SK-N-SH (cell line): ENCODE measurements around the gene DNAL4. TPM values are rescaled to one million over a fixed set of nuclear protein-coding genes. Genes with fewer than 3 reads are reported as not detected.

Experiments
- CTCF ChIA-PET: fragments of 300-600, 350-600 bp; formaldehyde crosslinking; extraction: SDS; loops from one replicate; lab custom pipeline; 2021; lab: Yijun Ruan, JAX
- POLR2A ChIA-PET: fragments of 350-600 bp; sonication (Branson Sonifier 250); formaldehyde crosslinking; extraction: SDS; loops from one replicate; lab custom pipeline; 2020; ENCODE audit warnings: antibody characterized with exemption, inconsistent platforms; lab: Yijun Ruan, JAX
- DNase-seq: peaks from one replicate; pipeline ENCODE4 v3.0.0; 2012
- H2AFZ ChIP-seq: fragments of 200-600 bp; sonication (generic); 2 replicates; pipeline ENCODE4 v1.8.1; 2016; ENCODE audit warnings: antibody characterized with exemption, mild to moderate bottlenecking, low read depth
- H3F3A ChIP-seq: fragments of 200-600 bp; sonication (generic); replicated peaks from 2 replicates; pipeline ENCODE3; 2016; ENCODE audit warnings: antibody characterized with exemption, mild to moderate bottlenecking; ENCODE audit not compliant: insufficient read depth
- H3K27ac ChIP-seq, 2 experiments: fragments of 200-500 bp in 1 of 2; fragments of 200-600 bp in 1 of 2; sonication (Bioruptor generic) in 1 of 2; sonication (generic), shearing (Covaris generic) in 1 of 2; 2 replicates each; pipeline versions ENCODE4 v1.5.1 to v1.6.1; 2014 to 2016; ENCODE audit warnings: low read depth in 2 of 2, inconsistent platforms in 1 of 2, low read length in 1 of 2, mild to moderate bottlenecking in 1 of 2, mixed read lengths in 1 of 2
- H3K27me3 ChIP-seq: fragments of 200-600 bp; sonication (generic), shearing (Covaris generic); 2 replicates; pipeline ENCODE4 v1.6.1; 2016; ENCODE audit warnings: mixed run types; ENCODE audit not compliant: insufficient read depth
- H3K36me3 ChIP-seq, 2 experiments: fragments of 200-500 bp in 1 of 2; fragments of 200-600 bp in 1 of 2; sonication (Bioruptor generic) in 1 of 2; sonication (generic) in 1 of 2; replicated peaks in 1 of 2; 2 replicates each; pipeline versions ENCODE3 to v1.5.1; 2014 to 2016; ENCODE audit warnings: low read length in 1 of 2, mild to moderate bottlenecking in 1 of 2; ENCODE audit not compliant: insufficient read depth in 2 of 2, control insufficient read depth in 1 of 2
- H3K4me1 ChIP-seq, 2 experiments: fragments of 200-500 bp in 1 of 2; fragments of 200-600 bp in 1 of 2; sonication (Bioruptor generic) in 1 of 2; sonication (generic), shearing (Covaris generic) in 1 of 2; 2 replicates each; pipeline versions ENCODE4 v1.5.1 to v1.6.1; 2014 to 2016; ENCODE audit warnings: low read depth in 1 of 2, low read length in 1 of 2, mixed run types in 1 of 2; ENCODE audit not compliant: insufficient read depth in 2 of 2, control insufficient read depth in 1 of 2
- H3K4me2 ChIP-seq: fragments of 200-600 bp; sonication (generic), shearing (Covaris generic); 2 replicates; pipeline ENCODE4 v1.6.1; 2017; ENCODE audit warnings: mixed run types
- H3K4me3 ChIP-seq, 2 experiments: fragments of 200-500 bp in 1 of 2; fragments of 200-600 bp in 1 of 2; sonication (Bioruptor generic) in 1 of 2; sonication (generic), shearing (Covaris generic) in 1 of 2; 2 replicates each; pipeline versions ENCODE4 v1.5.1 to v1.8.1; 2014 to 2016; ENCODE audit warnings: low read depth in 2 of 2, inconsistent platforms in 1 of 2, low read length in 1 of 2, mild to moderate bottlenecking in 1 of 2, mixed read lengths in 1 of 2, moderate library complexity in 1 of 2
- H3K79me2 ChIP-seq: fragments of 200-600 bp; sonication (generic); 2 replicates; pipeline ENCODE4 v1.8.1; 2017; ENCODE audit warnings: mild to moderate bottlenecking; ENCODE audit not compliant: insufficient read depth
- H3K9ac ChIP-seq: fragments of 200-600 bp; sonication (generic); 2 replicates; pipeline ENCODE4 v1.6.1; 2017; ENCODE audit warnings: mixed run types
- H3K9me2 ChIP-seq: fragments of 200-600 bp; sonication (generic); 2 replicates; pipeline ENCODE4 v1.6.1; 2017; ENCODE audit warnings: mixed run types
- H3K9me3 ChIP-seq: fragments of 200-600 bp; sonication (generic); 2 replicates; pipeline ENCODE4 v1.6.1; 2017; ENCODE audit warnings: mixed run types, mild to moderate bottlenecking, moderate library complexity
- H4K20me1 ChIP-seq: fragments of 200-600 bp; sonication (generic); 2 replicates; pipeline ENCODE4 v1.6.1; 2017; ENCODE audit warnings: mild to moderate bottlenecking, mixed run types; ENCODE audit not compliant: insufficient read depth
- CTCF ChIP-seq: fragments of 200-600 bp; sonication (generic); IDR thresholded peaks from 2 replicates; pipeline ENCODE4 v1.6.1; 2017; ENCODE audit warnings: antibody characterized with exemption, mild to moderate bottlenecking, moderate library complexity
- ELF1 ChIP-seq: IDR thresholded peaks from 2 replicates; pipeline ENCODE4 v1.4.0; 2012
- EP300 ChIP-seq, 2 experiments: IDR thresholded peaks; 2 replicates each; pipeline versions ENCODE4 v1.4.0 to v1.6.1; 2012; ENCODE audit warnings: borderline replicate concordance in 1 of 2, low read depth in 1 of 2, low read length in 1 of 2
- FOSL2 ChIP-seq: IDR thresholded peaks from 2 replicates; pipeline ENCODE4 v1.4.0; 2012; ENCODE audit warnings: low read depth, mild to moderate bottlenecking, moderate library complexity, borderline replicate concordance
- IRF3 ChIP-seq: fragments of 150-350 bp; IDR thresholded peaks from 2 replicates; pipeline ENCODE4 v1.6.1; 2016; ENCODE audit warnings: mild to moderate bottlenecking, low read depth, low read length
- JUND ChIP-seq: IDR thresholded peaks from 2 replicates; pipeline ENCODE4 v1.4.0; 2012
- MXI1 ChIP-seq: IDR thresholded peaks from 2 replicates; pipeline ENCODE4 v1.6.1; 2012; ENCODE audit warnings: mild to moderate bottlenecking, low read depth, low read length, improper control_type of control experiment
- NRF1 ChIP-seq: IDR thresholded peaks from 2 replicates; pipeline ENCODE4 v1.6.1; 2012; ENCODE audit warnings: low read depth, mild to moderate bottlenecking, low read length
- PBX3 ChIP-seq: IDR thresholded peaks from 2 replicates; pipeline ENCODE4; 2012
- RAD21 ChIP-seq: IDR thresholded peaks from 2 replicates; pipeline ENCODE4 v1.6.1; 2012; ENCODE audit warnings: mild to moderate bottlenecking, low read length
- RCOR1 ChIP-seq: fragments of 150-350 bp; IDR thresholded peaks from 2 replicates; pipeline ENCODE4 v1.6.1; 2017; ENCODE audit warnings: antibody characterized with exemption, low read length
- RFX5 ChIP-seq: IDR thresholded peaks from 2 replicates; pipeline ENCODE4 v1.6.1; 2012; ENCODE audit warnings: mild to moderate bottlenecking, improper control_type of control experiment, low read length
- SIN3A ChIP-seq: IDR thresholded peaks from 2 replicates; pipeline ENCODE4 v1.6.1; 2012; ENCODE audit warnings: low read depth, mild to moderate bottlenecking, low read length, moderate library complexity, borderline replicate concordance
- TEAD4 ChIP-seq: IDR thresholded peaks from 2 replicates; pipeline ENCODE4 v1.4.0; 2012; ENCODE audit warnings: mild to moderate bottlenecking, borderline replicate concordance; ENCODE audit not compliant: insufficient read depth
- USF2 ChIP-seq: fragments of 150-350 bp; IDR thresholded peaks from 2 replicates; pipeline ENCODE4 v1.6.1; 2017; ENCODE audit warnings: antibody characterized with exemption, low read length, low read depth, borderline replicate concordance
- WGBS: methylation state at CpG from one replicate; pipeline ENCODE4 v1.1.6; 2017; ENCODE audit warnings: low lambda C conversion rate; 5-methylcytosine and 5-hydroxymethylcytosine counted together
- polyA plus RNA-seq, 3 experiments: library from polyadenylated mRNA; depleted of rRNA; stranded (reverse); fragments of >200 nt; gene quantifications; 2 replicates each; pipeline ENCODE4 v1.2.3, GENCODE V29; 2012
- TF ChIP-seq, protein P1 (sequence below): IDR thresholded peaks from 2 replicates; pipeline ENCODE4 v1.4.0; 2012; ENCODE audit warnings: low read depth, borderline replicate concordance
- TF ChIP-seq, protein P2 (sequence below): IDR thresholded peaks from 2 replicates; pipeline ENCODE4 v1.6.1; 2012; ENCODE audit warnings: mild to moderate bottlenecking, low read depth, low read length, moderate library complexity
- TF ChIP-seq, protein P3 (sequence below): IDR thresholded peaks from 2 replicates; pipeline ENCODE4 v1.4.0; 2012; ENCODE audit warnings: low read depth, borderline replicate concordance

DNAL4 gene
- polyA plus RNA-seq, 1 of the 3 experiments (the other 2 are of a cell fraction), result 15.1 TPM

DNA sequence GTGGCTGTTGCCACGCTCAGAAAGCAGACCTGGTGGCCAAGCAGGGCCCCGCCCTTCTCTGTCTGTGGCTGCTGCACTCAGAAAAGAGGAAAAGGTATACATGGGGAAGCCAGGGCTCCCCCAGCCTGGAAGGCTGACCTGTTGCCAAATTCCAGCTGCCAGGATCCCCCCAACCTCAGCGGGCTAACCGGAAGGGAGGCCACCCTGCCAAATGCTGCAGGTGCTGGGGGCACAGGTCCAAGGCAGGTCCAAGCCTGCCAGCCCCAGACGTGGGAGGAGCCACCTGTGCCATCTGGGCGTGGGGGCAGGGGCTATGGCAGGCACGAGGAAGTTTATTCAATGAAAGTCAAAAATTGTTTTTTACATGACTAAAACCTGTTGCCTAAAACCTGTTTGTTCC, 47.3 kb upstream of the DNAL4 start:
- H3K4me2 ChIP-seq, result no peak overlapping the region

More for the DNA sequence above, 47.3 kb upstream of the DNAL4 start:
- H3K9me3 ChIP-seq, result no peaks in the 10 kb centered on the region
- TF ChIP-seq EP300 (IDR thresholded peaks at IDR 0.05; ENCODE audit: borderline replicate concordance in 1 of 2, low read depth in 1 of 2, low read length in 1 of 2) (no peak), FOSL2 (no peak), MXI1 (no peak), NRF1 (no peak), RFX5 (no peak), CTCF (no peak), USF2 (no peak), IRF3 (no peak), TEAD4 (no peak), JUND (no peak), ELF1 (no peak), RCOR1 (no peak), RAD21 (no peak), SIN3A (no peak), PBX3 (no peak)
- TF ChIP-seq, protein P1, sequence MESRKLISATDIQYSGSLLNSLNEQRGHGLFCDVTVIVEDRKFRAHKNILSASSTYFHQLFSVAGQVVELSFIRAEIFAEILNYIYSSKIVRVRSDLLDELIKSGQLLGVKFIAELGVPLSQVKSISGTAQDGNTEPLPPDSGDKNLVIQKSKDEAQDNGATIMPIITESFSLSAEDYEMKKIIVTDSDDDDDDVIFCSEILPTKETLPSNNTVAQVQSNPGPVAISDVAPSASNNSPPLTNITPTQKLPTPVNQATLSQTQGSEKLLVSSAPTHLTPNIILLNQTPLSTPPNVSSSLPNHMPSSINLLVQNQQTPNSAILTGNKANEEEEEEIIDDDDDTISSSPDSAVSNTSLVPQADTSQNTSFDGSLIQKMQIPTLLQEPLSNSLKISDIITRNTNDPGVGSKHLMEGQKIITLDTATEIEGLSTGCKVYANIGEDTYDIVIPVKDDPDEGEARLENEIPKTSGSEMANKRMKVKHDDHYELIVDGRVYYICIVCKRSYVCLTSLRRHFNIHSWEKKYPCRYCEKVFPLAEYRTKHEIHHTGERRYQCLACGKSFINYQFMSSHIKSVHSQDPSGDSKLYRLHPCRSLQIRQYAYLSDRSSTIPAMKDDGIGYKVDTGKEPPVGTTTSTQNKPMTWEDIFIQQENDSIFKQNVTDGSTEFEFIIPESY, result no peak
- TF ChIP-seq, protein P2, sequence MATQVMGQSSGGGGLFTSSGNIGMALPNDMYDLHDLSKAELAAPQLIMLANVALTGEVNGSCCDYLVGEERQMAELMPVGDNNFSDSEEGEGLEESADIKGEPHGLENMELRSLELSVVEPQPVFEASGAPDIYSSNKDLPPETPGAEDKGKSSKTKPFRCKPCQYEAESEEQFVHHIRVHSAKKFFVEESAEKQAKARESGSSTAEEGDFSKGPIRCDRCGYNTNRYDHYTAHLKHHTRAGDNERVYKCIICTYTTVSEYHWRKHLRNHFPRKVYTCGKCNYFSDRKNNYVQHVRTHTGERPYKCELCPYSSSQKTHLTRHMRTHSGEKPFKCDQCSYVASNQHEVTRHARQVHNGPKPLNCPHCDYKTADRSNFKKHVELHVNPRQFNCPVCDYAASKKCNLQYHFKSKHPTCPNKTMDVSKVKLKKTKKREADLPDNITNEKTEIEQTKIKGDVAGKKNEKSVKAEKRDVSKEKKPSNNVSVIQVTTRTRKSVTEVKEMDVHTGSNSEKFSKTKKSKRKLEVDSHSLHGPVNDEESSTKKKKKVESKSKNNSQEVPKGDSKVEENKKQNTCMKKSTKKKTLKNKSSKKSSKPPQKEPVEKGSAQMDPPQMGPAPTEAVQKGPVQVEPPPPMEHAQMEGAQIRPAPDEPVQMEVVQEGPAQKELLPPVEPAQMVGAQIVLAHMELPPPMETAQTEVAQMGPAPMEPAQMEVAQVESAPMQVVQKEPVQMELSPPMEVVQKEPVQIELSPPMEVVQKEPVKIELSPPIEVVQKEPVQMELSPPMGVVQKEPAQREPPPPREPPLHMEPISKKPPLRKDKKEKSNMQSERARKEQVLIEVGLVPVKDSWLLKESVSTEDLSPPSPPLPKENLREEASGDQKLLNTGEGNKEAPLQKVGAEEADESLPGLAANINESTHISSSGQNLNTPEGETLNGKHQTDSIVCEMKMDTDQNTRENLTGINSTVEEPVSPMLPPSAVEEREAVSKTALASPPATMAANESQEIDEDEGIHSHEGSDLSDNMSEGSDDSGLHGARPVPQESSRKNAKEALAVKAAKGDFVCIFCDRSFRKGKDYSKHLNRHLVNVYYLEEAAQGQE, result no peak
- TF ChIP-seq, protein P3, sequence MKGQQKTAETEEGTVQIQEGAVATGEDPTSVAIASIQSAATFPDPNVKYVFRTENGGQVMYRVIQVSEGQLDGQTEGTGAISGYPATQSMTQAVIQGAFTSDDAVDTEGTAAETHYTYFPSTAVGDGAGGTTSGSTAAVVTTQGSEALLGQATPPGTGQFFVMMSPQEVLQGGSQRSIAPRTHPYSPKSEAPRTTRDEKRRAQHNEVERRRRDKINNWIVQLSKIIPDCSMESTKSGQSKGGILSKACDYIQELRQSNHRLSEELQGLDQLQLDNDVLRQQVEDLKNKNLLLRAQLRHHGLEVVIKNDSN, result no peak
- TF ChIP-seq, all 33 proteins: peak for 0
- H3K4me1 ChIP-seq, result no peaks in the 10 kb centered on the region; a peak in 1 of 4 replicates
- no peaks in the 10 kb centered on the region for H3K27me3 ChIP-seq
- no peaks in the 10 kb centered on the region for H4K20me1 ChIP-seq
- H3K4me3 ChIP-seq, result no peak overlapping the region
- no peaks in the 10 kb centered on the region for H3K79me2 ChIP-seq
- no peak for DNase-seq
- H2AFZ ChIP-seq, result no peak overlapping the region
- H3K9ac ChIP-seq, result no peak overlapping the region
- no peaks in the 10 kb centered on the region for H3F3A ChIP-seq
- no peak overlapping the region for H3K27ac ChIP-seq
- H3K36me3 ChIP-seq, result no peaks in the 10 kb centered on the region
- WGBS, result 59% methylated on average over 3 of the region's 7 CpGs
- ChIA-PET CTCF (interaction anchor here (1.8 to 2.2 kb wide), 2 partner anchors 28 to 73 kb away, joined by 3 to 12 read pairs; no protein-coding TSS in a partner anchor), POLR2A (no interaction called here)
- no peaks in the 10 kb centered on the region for H3K9me2 ChIP-seq
